GM06990 (cell line): ENCODE data around the gene TMEM87A.
"Not testable (repeated sequence)": the region's sequence is repeated elsewhere in the genome, so short reads cannot be mapped to it uniquely, and the experiment has no call there.

ENCODE experiments used
- DNase-seq: peaks from one replicate; pipeline ENCODE4 v3.0.0-alpha.2; 2011; ENCODE audit not compliant: insufficient read length; ENCODE audit errors: extremely low read depth
- H3K27me3 ChIP-seq: replicated peaks from 2 replicates; pipeline ENCODE4 v1.6.0; 2011; ENCODE audit warnings: low read length; ENCODE audit not compliant: control insufficient read depth, insufficient read depth
- H3K36me3 ChIP-seq: 2 replicates; pipeline ENCODE4 v1.5.1; 2011; ENCODE audit warnings: low read length; ENCODE audit not compliant: control insufficient read depth, insufficient read depth
- H3K4me3 ChIP-seq: replicated peaks from 2 replicates; pipeline ENCODE4 v1.5.1; 2011; ENCODE audit warnings: low read depth, mild to moderate bottlenecking, control low read depth, low read length
- TF ChIP-seq, protein P1 (sequence below): IDR thresholded peaks from 2 replicates; pipeline ENCODE4 v1.5.1; 2011; ENCODE audit warnings: low read length, control low read depth, mild to moderate bottlenecking, inconsistent platforms; ENCODE audit not compliant: insufficient read depth, poor library complexity, severe bottlenecking

The TMEM87A gene

DNA sequence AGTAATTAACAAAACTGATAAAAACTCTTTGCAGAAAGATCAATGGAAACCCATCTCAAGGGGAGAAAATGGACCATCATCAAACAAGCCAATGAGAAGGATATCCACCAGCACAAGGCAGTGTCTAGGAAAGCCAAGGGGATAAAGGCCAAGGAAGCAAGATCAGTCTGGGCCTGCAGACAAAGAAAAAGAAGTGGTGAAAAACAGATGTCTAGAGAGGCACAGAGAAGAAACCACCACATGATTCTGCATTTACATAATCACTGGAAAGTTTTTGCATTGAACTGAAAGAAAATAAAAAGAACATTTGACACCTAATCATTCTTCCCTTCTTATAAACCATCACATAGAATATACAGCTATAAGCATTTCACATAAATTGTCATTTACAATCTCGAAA, 42.1 kb downstream of the TMEM87A start:
- peaks cover 5% of the 10 kb centered on the region for H3K36me3 ChIP-seq
- TF ChIP-seq, protein P1, sequence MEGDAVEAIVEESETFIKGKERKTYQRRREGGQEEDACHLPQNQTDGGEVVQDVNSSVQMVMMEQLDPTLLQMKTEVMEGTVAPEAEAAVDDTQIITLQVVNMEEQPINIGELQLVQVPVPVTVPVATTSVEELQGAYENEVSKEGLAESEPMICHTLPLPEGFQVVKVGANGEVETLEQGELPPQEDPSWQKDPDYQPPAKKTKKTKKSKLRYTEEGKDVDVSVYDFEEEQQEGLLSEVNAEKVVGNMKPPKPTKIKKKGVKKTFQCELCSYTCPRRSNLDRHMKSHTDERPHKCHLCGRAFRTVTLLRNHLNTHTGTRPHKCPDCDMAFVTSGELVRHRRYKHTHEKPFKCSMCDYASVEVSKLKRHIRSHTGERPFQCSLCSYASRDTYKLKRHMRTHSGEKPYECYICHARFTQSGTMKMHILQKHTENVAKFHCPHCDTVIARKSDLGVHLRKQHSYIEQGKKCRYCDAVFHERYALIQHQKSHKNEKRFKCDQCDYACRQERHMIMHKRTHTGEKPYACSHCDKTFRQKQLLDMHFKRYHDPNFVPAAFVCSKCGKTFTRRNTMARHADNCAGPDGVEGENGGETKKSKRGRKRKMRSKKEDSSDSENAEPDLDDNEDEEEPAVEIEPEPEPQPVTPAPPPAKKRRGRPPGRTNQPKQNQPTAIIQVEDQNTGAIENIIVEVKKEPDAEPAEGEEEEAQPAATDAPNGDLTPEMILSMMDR = no peak
- no peak overlapping the region for H3K4me3 ChIP-seq
- DNase-seq = no peak
- no peaks in the 10 kb centered on the region for H3K27me3 ChIP-seq

DNA sequence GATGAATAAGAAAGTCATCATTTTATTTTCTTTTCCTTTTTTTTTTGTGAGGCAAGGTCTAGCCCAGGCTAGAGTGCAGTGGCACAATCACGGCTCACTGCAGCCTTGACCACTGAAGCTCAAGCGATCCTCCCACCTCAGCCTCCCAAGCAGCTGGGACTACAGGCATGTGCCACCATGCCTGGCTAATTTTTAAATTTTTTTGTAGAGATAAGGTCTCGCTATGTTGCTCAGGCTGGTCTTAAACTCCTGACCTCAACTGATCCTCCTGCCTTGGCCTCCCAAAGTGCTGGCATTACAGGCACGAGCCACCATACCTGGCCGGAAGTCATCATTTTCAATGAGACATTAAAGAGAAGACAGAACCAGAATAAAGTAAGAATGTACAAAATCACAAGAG, 44.3 kb downstream of the TMEM87A start:
- not testable (repeated sequence) for H3K27me3 ChIP-seq, DNase-seq, H3K4me3 ChIP-seq, H3K36me3 ChIP-seq

DNA sequence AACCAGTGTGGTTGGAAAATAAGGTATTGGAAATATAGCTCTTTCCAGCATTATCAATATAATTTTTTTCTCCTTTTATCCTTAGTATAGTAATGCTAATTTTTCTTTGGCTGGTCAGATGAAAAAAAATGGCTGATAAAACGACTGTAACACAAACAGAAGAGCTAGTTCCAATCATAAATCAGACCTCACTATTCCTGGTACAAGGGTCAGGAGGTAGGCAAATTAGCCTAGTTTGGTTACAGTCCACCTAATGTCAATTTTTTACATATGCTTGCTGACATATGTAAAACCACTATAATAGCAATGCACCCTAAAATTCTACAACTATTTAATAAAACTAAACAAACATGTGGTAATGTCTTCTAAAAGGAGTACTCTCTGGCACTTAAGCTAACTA, 45.2 kb downstream of the TMEM87A start:
- H3K27me3 ChIP-seq = no peaks in the 10 kb centered on the region
- TF ChIP-seq, protein P1 = no peak
- H3K36me3 ChIP-seq = peaks cover 7% of the 10 kb centered on the region
- no peak for DNase-seq
- H3K4me3 ChIP-seq = no peak overlapping the region

DNA sequence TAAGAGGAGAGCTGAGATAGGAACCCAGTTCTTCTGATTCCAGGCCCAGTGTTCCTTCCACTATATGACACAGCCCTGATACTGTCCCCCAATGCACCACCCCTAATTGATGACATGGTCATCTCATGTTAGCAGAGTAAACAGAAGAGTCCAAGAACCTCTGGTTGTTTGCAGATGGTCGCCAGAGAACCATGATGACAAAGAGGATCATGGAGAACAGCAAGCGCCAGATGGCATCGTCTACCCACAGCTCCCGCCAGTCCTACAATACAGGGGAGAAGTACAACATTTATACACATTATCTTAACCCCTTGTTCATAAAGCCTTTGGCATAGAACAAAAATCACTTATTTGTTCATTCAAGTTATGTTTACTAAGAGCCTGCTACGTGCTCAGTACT, 46.6 kb downstream of the TMEM87A start:
- TF ChIP-seq, protein P1 = no peak
- Histone ChIP-seq H3K27me3 (no peaks in the 10 kb centered on the region), H3K4me3 (no peak overlapping the region), H3K36me3 (peaks cover 7% of the 10 kb centered on the region)
- no peak for DNase-seq

DNA sequence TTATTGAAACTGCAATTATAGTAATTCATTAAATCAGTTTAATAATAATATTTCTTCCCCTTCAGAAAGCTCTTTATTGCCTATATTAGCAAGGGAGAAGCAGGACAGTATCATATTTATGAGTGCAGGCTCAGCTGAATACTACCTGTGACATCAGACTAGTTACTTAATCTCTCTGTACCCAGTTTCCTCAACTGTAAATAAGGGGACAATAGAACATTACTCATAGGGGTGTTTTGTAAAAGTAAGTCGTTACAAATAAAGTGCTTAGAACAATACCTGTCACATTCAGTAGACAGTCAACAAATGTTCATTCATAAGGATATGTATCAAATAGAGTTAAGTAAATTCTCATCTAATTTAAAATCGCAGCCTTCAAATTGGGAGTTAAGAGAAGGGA, 53.0 kb downstream of the TMEM87A start:
- no peak overlapping the region for H3K4me3 ChIP-seq
- no peaks in the 10 kb centered on the region for H3K27me3 ChIP-seq
- TF ChIP-seq, protein P1 = no peak
- peaks cover 2% of the 10 kb centered on the region for H3K36me3 ChIP-seq
- DNase-seq = no peak

DNA sequence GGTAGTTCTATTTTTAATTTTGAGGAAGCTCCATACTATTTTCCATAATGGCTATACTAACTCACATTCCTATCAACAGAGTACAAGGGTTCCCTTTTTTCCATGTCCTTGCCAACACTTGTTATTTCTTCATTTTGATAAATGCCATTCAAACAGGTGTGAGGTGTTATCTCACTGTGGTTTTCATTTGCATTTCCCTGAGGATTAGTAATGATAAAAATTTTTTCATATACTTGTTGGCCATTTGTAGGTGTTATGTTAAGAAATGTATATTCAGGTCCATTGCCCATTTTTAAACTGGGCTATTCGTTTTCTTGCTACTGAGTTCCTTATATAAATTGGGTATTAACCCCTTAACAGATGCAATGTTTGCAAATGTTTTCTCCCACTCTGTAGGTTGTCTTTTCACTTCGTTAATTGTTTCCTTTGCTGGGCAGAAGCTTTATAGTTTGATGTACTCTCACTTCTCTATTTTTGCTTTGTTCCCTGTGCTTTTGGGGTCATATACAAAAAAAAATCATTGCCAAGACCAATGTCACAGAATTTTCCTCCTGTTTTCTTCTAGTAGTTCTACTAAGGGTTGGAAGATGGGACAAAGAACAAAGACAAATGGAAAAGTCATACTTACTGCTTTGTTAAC, 54.2 kb downstream of the TMEM87A start:
- no peaks in the 10 kb centered on the region for H3K27me3 ChIP-seq
- peak; percentile 15 for DNase-seq
- H3K4me3 ChIP-seq = no peak overlapping the region
- peaks cover 2% of the 10 kb centered on the region for H3K36me3 ChIP-seq
- TF ChIP-seq, protein P1 = no peak
